ENCODE data around the gene NGDN.
A peak's percentile ranks its signal among the peaks of the same experiment; 100 is the strongest.

The NGDN gene

GRCh38 chr14:23441076-23441475, 28.4 kb upstream of the NGDN start:
- no peak overlapping the region for H3K4me3 ChIP-seq (replicated peaks in 1 of 2; ENCODE audit: low read depth in 2 of 2, low read length in 2 of 2)
- peak; percentile 22 to 35 for DNase-seq (ENCODE audit: low read depth in 2 of 2)
- no peak for TF ChIP-seq CTCF (IDR thresholded peaks at IDR 0.05; ENCODE audit: low read depth, low read length)

- DNase-seq (ENCODE audit: low read depth in 2 of 2): no peak
- no peak for TF ChIP-seq CTCF (IDR thresholded peaks at IDR 0.05; ENCODE audit: low read depth, low read length)
- no peak overlapping the region for H3K4me3 ChIP-seq (replicated peaks in 1 of 2; ENCODE audit: low read depth in 2 of 2, low read length in 2 of 2)
Observed at GRCh38 chr14:23442721-23443356, 26.7 kb upstream of the NGDN start.

- H3K4me3 ChIP-seq (replicated peaks in 1 of 2; ENCODE audit: low read depth in 2 of 2, low read length in 2 of 2): no peak overlapping the region
- no peak for TF ChIP-seq CTCF (IDR thresholded peaks at IDR 0.05; ENCODE audit: low read depth, low read length)
- DNase-seq (ENCODE audit: low read depth in 2 of 2): no peak
Observed at GRCh38 chr14:23443411-23443812, 26.1 kb upstream of the NGDN start.

GRCh38 chr14:23443881-23444280, 25.6 kb upstream of the NGDN start:
- DNase-seq (ENCODE audit: low read depth in 2 of 2): no peak
- no peak for TF ChIP-seq CTCF (IDR thresholded peaks at IDR 0.05; ENCODE audit: low read depth, low read length)
- no peak overlapping the region for H3K4me3 ChIP-seq (replicated peaks in 1 of 2; ENCODE audit: low read depth in 2 of 2, low read length in 2 of 2)

- DNase-seq (ENCODE audit: low read depth in 2 of 2): no peak
- no peak overlapping the region for H3K4me3 ChIP-seq (replicated peaks in 1 of 2; ENCODE audit: low read depth in 2 of 2, low read length in 2 of 2)
- TF ChIP-seq CTCF (IDR thresholded peaks at IDR 0.05; ENCODE audit: low read depth, low read length): no peak
Observed at GRCh38 chr14:23444314-23444713, 25.2 kb upstream of the NGDN start.

- no peak overlapping the region for H3K4me3 ChIP-seq (replicated peaks in 1 of 2; ENCODE audit: low read depth in 2 of 2, low read length in 2 of 2)
- TF ChIP-seq CTCF (IDR thresholded peaks at IDR 0.05; ENCODE audit: low read depth, low read length): no peak
- DNase-seq (ENCODE audit: low read depth in 2 of 2): no peak
Observed at GRCh38 chr14:23445773-23446172, 23.7 kb upstream of the NGDN start.

GRCh38 chr14:23446291-23446851, 23.1 kb upstream of the NGDN start:
- no peak for DNase-seq (ENCODE audit: low read depth in 2 of 2)
- TF ChIP-seq CTCF (IDR thresholded peaks at IDR 0.05; ENCODE audit: low read depth, low read length): no peak
- no peak overlapping the region for H3K4me3 ChIP-seq (replicated peaks in 1 of 2; ENCODE audit: low read depth in 2 of 2, low read length in 2 of 2)

Measured in cardiac fibroblast (primary cell).